ENCODE data around the gene EDC3.
"Not testable (repeated sequence)": the region's sequence is repeated elsewhere in the genome, so short reads cannot be mapped to it uniquely, and the experiment has no call there.

GRCh38 chr15:74661280-74661679, 34.5 kb downstream of the EDC3 start:
- TF ChIP-seq POLR2A, POLR2AphosphoS5 (IDR thresholded peaks at IDR 0.05): not testable (repeated sequence)
- TF ChIP-seq, protein P1, sequence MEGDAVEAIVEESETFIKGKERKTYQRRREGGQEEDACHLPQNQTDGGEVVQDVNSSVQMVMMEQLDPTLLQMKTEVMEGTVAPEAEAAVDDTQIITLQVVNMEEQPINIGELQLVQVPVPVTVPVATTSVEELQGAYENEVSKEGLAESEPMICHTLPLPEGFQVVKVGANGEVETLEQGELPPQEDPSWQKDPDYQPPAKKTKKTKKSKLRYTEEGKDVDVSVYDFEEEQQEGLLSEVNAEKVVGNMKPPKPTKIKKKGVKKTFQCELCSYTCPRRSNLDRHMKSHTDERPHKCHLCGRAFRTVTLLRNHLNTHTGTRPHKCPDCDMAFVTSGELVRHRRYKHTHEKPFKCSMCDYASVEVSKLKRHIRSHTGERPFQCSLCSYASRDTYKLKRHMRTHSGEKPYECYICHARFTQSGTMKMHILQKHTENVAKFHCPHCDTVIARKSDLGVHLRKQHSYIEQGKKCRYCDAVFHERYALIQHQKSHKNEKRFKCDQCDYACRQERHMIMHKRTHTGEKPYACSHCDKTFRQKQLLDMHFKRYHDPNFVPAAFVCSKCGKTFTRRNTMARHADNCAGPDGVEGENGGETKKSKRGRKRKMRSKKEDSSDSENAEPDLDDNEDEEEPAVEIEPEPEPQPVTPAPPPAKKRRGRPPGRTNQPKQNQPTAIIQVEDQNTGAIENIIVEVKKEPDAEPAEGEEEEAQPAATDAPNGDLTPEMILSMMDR (IDR thresholded peaks at IDR 0.05): not testable (repeated sequence)
